Subcutaneous adipose tissue (tissue), 4 donors: ENCODE measurements around the gene SCG3. TPM values are rescaled to one million over a fixed set of nuclear protein-coding genes. Genes with fewer than 3 reads are reported as not detected.

Experiments
- CTCF ChIP-seq: fragments of 450-650 bp; IDR thresholded peaks from one replicate; pipeline ENCODE4 v1.5.1; 2016; ENCODE audit warnings: low read depth, mild to moderate bottlenecking, control low read depth, antibody characterized with exemption, moderate library complexity
- total RNA-seq, 4 donors: library from RNA; depleted of rRNA; stranded (reverse); fragments of >200 nt; gene quantifications; one replicate each; pipeline ENCODE4 v1.1.0, GENCODE V29; 2016

SCG3 gene
- total RNA-seq, 4 donors from 2014 or later = not detected

GRCh38 chr15:51760805-51761204 lies 79.5 kb downstream of the SCG3 start:
- TF ChIP-seq CTCF = no peak

DNA sequence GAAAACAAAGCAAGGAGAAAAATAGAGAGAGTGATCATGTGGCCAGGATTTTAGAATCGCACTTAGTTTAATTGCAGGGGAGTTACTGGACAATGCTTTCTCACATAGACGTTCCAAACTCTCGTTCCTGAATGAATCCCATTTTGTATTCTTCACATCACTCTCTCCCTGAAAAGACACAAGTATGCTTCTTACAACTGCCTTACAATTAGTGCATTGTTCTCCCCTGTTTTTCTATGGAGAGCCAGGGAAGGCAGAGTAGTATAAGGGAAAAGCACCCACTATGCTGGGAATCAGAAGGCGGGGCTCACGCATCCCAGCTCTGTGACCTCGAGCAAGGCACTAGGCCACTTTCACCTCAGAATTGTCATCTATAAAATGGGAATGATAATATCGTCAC lies 84.4 kb downstream of the SCG3 start:
- TF ChIP-seq CTCF = no peak

- TF ChIP-seq CTCF = no peak
Measured at GRCh38 chr15:51766341-51766740, 85.0 kb downstream of the SCG3 start.

- TF ChIP-seq CTCF = no peak
Measured at GRCh38 chr15:51768018-51768417, 86.7 kb downstream of the SCG3 start.

Other genes with a start within 250 kb of the SCG3 start
- 100 to 1,000 TPM in 1 of 4 donors, 10 to 100 TPM in 3; 35.2 to 215 (median 77.5) TPM for gene DMXL2, start 58.7 kb upstream of the SCG3 start, total RNA-seq
- 10 to 100 TPM in 1 of 4 donors, 1 to 10 TPM in 3; 5.5 to 11.1 (median 9.5) TPM for gene LYSMD2, start 56.2 kb downstream of the SCG3 start, total RNA-seq
- 10 to 100 TPM in 3 of 4 donors, 1 to 10 TPM in 1; 7.9 to 12.4 (median 11.2) TPM for gene TMOD2, start 70.1 kb downstream of the SCG3 start, total RNA-seq
- gene TMOD3, start 148.2 kb downstream of the SCG3 start, total RNA-seq = 10 to 100 TPM; 26.7 to 37.3 (median 30.2) TPM